Measurements from ENCODE around the gene PPHLN1.
"Not testable (repeated sequence)": the region's sequence is repeated elsewhere in the genome, so short reads cannot be mapped to it uniquely, and the experiment has no call there.

The PPHLN1 gene

DNA sequence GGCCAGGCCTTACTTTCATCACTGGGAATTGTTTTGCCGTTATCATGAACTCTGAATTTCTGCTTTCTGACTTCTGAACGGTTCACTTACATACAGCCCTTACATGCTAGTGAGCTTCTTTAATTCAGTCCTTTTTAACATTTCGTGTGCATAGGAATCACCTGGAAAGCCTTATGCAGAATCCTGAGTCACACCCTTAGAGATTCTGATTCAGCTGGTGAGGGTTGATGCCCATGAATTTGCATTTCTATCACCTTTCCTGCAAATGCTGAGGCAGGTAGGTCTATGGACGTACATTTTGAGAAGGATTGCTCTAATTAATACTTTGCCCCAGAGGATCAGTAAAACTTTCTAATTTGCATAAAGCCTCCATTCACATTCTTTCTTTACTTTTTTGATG is 44.0 kb downstream of the PPHLN1 start:
- DNase-seq (ENCODE audit: low read depth in 2 of 2) = no peak

DNA sequence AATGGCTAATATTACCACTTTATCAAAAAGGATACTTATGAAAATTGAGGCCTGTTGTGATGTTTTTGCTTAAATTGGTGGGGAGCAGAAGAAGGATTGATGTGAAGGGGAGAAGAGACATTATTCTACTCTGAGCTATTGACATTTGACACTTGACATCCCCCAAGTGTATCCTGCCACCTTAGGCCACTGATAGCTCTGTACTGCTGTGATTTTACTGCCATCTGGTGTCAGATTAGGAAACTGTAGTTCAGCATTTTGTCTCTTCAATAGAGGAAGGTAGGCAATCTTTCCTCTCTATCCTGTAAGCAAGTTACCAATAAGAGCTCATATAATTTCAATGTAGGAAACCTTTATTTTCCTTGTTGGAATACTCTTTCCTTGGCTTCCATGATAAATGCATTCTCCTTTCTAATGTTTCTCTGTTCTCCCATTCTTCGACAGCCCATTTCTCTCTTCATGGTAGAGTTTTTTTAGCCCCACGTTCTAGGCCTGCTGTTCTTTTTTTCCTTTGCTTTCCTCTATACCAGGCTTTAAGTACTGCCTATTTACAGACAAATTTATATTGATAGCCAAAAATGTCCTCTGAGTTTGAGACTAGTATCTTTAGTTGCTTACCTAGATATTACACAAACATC is 46.3 kb downstream of the PPHLN1 start:
- DNase-seq (ENCODE audit: low read depth in 2 of 2) = no peak

- DNase-seq (ENCODE audit: low read depth in 2 of 2) = no peak
Measured at GRCh38 chr12:42373669-42374068, 47.7 kb downstream of the PPHLN1 start.

- DNase-seq (ENCODE audit: low read depth in 2 of 2) = no peak
Measured at GRCh38 chr12:42380733-42381132, 54.8 kb downstream of the PPHLN1 start.

- DNase-seq (ENCODE audit: low read depth in 2 of 2) = no peak
Measured at GRCh38 chr12:42382013-42382696, 56.2 kb downstream of the PPHLN1 start.

DNA sequence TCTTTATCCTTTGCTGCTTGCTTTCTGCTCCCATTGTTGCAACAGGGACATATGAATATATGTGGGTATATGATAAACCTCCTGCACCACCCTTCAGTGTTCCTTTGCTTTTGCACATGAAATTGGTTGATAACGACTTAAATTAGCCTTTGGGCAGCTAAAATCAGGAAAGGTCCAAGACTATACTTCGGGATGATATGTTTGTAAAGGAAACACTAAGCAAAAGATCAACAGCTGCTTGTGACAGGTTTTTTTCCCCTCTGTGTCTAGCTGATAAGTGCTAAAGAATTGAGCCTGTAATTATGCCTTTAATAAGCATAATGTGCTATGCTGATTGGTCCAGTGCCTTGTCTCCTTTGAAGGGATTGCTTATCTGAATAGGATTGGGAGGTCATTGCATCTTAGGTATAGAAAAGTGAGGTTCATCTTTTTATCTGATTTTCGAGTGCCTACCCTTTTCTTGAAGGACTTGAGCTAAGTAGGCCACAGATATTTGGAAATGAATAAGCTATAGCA is 59.4 kb downstream of the PPHLN1 start:
- DNase-seq (ENCODE audit: low read depth in 2 of 2) = no peak

DNA sequence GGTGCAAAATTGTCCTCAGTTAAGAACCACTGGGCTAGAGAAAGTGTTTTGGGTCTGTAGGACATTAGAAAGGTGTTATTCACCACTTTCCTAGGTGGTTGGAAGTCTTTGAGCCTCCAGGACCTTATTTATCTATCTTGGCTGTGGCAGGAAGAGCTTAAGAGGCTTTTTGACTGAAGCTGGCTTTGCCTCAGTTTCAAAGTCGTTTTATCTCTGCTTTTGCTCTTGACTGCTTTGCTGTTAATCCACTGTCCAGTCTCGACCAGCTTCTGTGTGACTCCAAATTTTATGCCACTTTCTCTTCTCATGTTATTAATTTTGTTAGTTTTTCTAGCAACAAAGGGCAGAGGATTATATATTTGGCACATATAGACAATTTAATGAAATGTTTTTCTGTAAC is 60.3 kb downstream of the PPHLN1 start:
- DNase-seq (ENCODE audit: low read depth in 2 of 2) = no peak

GRCh38 chr12:42388086-42388485 is 62.1 kb downstream of the PPHLN1 start:
- DNase-seq (ENCODE audit: low read depth in 2 of 2) = not testable (repeated sequence)

- DNase-seq (ENCODE audit: low read depth in 2 of 2) = no peak
Measured at GRCh38 chr12:42394429-42394828, 68.5 kb downstream of the PPHLN1 start.

DNA sequence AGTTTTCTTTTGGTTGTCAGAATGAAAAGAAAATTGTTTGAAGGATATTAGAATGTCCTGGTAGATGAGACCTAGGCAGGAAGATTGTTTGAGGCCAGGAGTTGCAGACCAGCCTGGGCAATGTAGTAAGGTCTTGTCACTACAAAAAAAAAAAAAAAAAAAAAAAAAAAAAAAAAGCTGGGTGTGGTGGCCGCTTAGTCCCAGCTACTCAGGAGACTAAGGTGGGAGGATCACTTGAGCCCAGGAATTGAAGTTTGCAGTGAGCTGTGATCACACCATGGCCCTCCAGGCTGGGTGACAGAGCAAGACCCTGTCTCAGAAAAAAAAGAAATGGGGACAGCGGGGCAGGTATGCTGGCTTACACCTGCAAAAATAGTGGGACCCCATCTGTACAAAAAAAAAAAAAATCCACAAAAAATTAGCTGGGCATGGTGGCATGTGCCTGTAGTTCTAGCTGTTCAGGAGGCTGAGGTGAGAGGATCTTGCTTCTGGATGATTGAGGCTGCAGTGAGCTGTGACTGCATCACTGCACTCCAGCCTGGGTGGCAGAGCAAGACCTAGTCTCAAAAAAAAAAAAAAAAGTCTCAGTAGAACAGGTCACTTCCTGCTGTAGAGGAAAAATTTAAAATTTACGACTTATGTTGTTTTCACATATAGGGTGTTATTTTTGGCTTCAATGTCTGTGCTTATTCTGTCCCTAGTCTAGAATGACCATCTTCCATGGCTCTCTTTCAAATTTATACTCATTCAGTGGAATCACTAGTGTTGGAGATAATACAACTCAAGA is 70.7 kb downstream of the PPHLN1 start:
- DNase-seq (ENCODE audit: low read depth in 2 of 2) = no peak

GRCh38 chr12:42402821-42403411 is 76.9 kb downstream of the PPHLN1 start:
- DNase-seq (ENCODE audit: low read depth in 2 of 2) = no peak

DNA sequence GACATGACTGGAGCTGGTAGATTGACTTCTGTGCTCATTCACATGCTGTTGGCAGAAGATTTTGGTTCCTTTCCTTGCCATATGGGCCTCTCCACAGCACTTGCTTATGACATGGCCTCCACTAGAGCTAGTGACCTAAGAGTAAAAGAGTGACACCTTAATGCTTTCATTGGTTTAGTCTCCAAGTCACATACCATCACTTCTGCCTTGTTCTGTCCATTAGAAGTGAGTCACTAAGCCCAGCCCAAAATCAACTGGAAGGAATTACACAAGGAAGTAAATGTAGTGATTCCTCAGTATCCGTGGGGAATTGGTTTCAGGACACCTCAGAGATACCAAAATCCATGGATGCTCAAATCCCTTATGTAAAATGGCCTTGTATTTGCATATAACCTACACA is 81.3 kb downstream of the PPHLN1 start:
- no peak for DNase-seq (ENCODE audit: low read depth in 2 of 2)

- no peak for DNase-seq (ENCODE audit: low read depth in 2 of 2)
Measured at GRCh38 chr12:42409471-42409870, 83.5 kb downstream of the PPHLN1 start.

GRCh38 chr12:42410340-42410739 is 84.4 kb downstream of the PPHLN1 start:
- DNase-seq (ENCODE audit: low read depth in 2 of 2) = no peak

GRCh38 chr12:42420395-42420794 is 94.4 kb downstream of the PPHLN1 start:
- no peak for DNase-seq (ENCODE audit: low read depth in 2 of 2)

- no peak for DNase-seq (ENCODE audit: low read depth in 2 of 2)
Measured at GRCh38 chr12:42421844-42422779, 96.1 kb downstream of the PPHLN1 start.

DNA sequence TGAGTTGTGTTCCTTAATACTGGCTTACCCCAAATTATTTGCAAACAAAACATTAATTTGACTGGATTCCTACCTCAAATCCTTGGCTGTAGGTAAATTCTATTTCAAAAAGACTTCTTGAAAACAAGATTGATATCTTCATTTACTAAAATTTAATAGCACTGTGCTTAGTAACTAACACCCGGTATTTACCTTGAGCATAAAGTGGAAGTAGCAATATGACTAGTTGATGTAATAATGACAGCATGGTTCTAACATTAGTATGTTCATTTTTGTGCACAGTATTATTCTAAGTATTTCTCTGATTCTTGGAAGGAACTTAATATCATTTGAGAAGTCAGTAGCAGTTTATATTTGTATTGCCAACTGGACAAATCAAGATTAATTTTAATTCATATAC is 96.8 kb downstream of the PPHLN1 start:
- no peak for DNase-seq (ENCODE audit: low read depth in 2 of 2)

GRCh38 chr12:42426746-42427145 is 100.8 kb downstream of the PPHLN1 start:
- DNase-seq (ENCODE audit: low read depth in 2 of 2) = no peak

DNA sequence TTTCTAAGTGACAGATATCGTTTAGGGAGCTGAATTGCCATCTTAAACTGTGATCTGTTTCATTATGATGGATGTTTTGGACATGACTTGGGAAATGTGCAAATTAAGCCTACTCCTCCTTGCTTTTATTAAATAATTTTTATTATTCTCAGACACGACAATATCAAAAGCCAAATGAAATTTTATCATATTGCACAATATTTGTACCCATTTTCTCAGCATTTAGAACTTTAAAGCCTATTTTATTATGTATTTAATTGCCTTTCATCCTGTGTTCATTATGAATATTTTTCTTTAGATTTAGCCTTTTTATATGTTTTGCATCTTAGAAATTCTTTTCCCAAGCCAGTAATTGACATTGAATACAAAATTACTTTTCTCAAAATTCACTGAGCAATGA is 102.9 kb downstream of the PPHLN1 start:
- no peak for DNase-seq (ENCODE audit: low read depth in 2 of 2)

GRCh38 chr12:42432517-42433140 is 106.7 kb downstream of the PPHLN1 start:
- DNase-seq (ENCODE audit: low read depth in 2 of 2) = no peak

DNA sequence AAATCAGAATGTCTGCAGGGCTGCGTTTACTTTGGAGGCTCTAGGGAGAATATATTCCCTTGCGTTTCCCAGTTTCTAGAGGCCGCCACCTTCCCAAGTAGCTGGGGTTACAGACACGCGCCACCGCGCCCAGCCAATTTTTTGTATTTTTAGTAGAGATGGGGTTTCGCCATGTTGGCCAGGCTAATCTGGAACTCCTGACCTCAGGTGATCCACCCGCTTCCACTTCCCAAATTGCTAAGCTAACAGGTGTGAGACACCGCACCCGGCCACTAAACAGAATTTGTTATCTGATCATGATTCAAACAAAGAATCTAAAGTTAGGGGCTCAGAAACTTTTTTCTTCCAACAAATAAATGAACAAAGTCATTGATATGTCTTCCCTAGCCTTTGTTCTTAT is 114.6 kb downstream of the PPHLN1 start:
- DNase-seq (ENCODE audit: low read depth in 2 of 2) = no peak
